ENCODE results near the gene FGD5. TPM values are rescaled to one million over a fixed set of nuclear protein-coding genes. Genes with fewer than 3 reads are reported as not detected.
A peak's percentile ranks its signal among the peaks of the same experiment; 100 is the strongest.

FGD5 gene
- total RNA-seq, 4 donors from 2014 or later, result 3.8 to 10.2 (median 7.6) TPM

- peak in 1 of 2 donors; percentile 79 for DNase-seq (ENCODE audit: low spot score in 2 of 2)
- no peak for TF ChIP-seq CTCF (IDR thresholded peaks at IDR 0.05)
- TF ChIP-seq POLR2A (IDR thresholded peaks at IDR 0.05), result no peak
- H3K4me3 ChIP-seq (ENCODE audit: low read depth, poor library complexity, severe bottlenecking), result no peak overlapping the region
- intact Hi-C loops (cut with DNase I; ENCODE audit: low total_unique reads), result no loop called here
- WGBS, 2 donors, result 56 to 61% methylated on average over 16 to 17 of the region's 17 CpGs
Measured at GRCh38 chr3:14869917-14870782, 51.4 kb downstream of the FGD5 start.

GRCh38 chr3:14870783-14871060, 52.0 kb downstream of the FGD5 start:
- 60 to 69% methylated on average over 4 of the region's 4 CpGs for WGBS, 2 donors
- TF ChIP-seq CTCF (IDR thresholded peaks at IDR 0.05), result no peak
- TF ChIP-seq POLR2A (IDR thresholded peaks at IDR 0.05), result no peak
- intact Hi-C loops (cut with DNase I; ENCODE audit: low total_unique reads), result no loop called here
- no peak overlapping the region for H3K4me3 ChIP-seq (ENCODE audit: low read depth, poor library complexity, severe bottlenecking)
- no peak for DNase-seq (ENCODE audit: low spot score in 2 of 2)

- no peak overlapping the region for H3K4me3 ChIP-seq (ENCODE audit: low read depth, poor library complexity, severe bottlenecking)
- 71% methylated on average over 10 of the region's 10 CpGs for WGBS, 2 donors
- TF ChIP-seq POLR2A (IDR thresholded peaks at IDR 0.05), result no peak
- no peak for TF ChIP-seq CTCF (IDR thresholded peaks at IDR 0.05)
- DNase-seq (ENCODE audit: low spot score in 2 of 2), result peak in 1 of 2 donors; percentile 73
- intact Hi-C loops (cut with DNase I; ENCODE audit: low total_unique reads), result no loop called here
Measured at GRCh38 chr3:14871456-14872200, 52.9 kb downstream of the FGD5 start.

- TF ChIP-seq CTCF (IDR thresholded peaks at IDR 0.05) (no peak), POLR2A (IDR thresholded peaks at IDR 0.05) (no peak)
- intact Hi-C loops (cut with DNase I; ENCODE audit: low total_unique reads), result no loop called here
- H3K4me3 ChIP-seq (ENCODE audit: low read depth, poor library complexity, severe bottlenecking), result no peak overlapping the region
- 66 to 85% methylated on average over 4 of the region's 4 CpGs for WGBS, 2 donors
- DNase-seq (ENCODE audit: low spot score in 2 of 2), result peak in 1 of 2 donors; percentile 36
Measured at GRCh38 chr3:14872706-14873105, 53.9 kb downstream of the FGD5 start.

- intact Hi-C loops (cut with DNase I; ENCODE audit: low total_unique reads), result no loop called here
- peak in 1 of 2 donors; percentile 73 for DNase-seq (ENCODE audit: low spot score in 2 of 2)
- TF ChIP-seq CTCF (IDR thresholded peaks at IDR 0.05), result no peak
- no peak for TF ChIP-seq POLR2A (IDR thresholded peaks at IDR 0.05)
- H3K4me3 ChIP-seq (ENCODE audit: low read depth, poor library complexity, severe bottlenecking), result no peak overlapping the region
- 72 to 86% methylated on average over 3 to 4 of the region's 4 CpGs for WGBS, 2 donors
Measured at GRCh38 chr3:14874784-14875183, 56.0 kb downstream of the FGD5 start.
